D341Med (cell line): ENCODE measurements around the gene FBXW11.

Experiments
- DNase-seq: peaks from one replicate; pipeline ENCODE4 v3.0.0; 2012; ENCODE audit warnings: low spot score

FBXW11 gene

GRCh38 chr5:171840711-171841522 lies 165.5 kb downstream of the FBXW11 start:
- DNase-seq, result no peak

DNA sequence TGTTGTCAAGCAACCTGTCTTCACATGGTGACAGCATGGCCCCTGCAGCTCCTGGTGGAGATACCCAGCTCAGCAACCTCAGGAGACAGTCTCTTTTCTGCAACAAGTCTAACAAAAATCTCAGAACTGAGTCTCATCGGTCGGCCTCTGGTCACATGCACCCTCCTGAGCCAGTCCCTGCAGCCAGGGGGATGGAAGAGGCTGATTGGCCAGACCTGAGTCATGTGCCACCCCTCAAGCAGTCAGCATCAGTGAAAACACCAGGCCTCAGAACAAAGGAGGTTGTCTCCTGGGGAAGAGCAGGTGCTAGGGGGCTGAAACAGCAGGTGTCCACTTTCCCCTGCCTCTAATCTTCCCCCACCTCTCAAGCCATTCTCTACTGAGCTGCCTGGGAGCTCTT lies 166.4 kb downstream of the FBXW11 start:
- no peak for DNase-seq

DNA sequence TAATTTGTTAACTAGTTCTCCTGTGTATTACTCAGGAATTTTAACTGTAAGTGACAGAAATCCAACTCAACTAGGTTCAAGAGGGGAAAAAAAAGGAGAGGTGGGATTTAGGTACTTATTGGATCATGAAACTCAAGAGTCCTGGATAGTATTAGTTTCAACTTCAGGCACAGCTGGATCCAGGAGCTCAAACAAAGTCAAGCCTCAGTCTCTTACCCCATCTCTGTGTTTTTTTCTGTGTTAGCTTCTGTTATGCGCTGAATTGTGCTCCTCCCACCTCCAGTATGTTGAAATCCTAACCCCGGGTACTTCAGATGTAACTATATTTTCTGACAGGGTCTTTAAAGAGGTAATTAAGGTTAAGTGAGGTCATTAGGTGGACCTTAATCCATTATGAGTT lies 167.3 kb downstream of the FBXW11 start:
- no peak for DNase-seq

DNA sequence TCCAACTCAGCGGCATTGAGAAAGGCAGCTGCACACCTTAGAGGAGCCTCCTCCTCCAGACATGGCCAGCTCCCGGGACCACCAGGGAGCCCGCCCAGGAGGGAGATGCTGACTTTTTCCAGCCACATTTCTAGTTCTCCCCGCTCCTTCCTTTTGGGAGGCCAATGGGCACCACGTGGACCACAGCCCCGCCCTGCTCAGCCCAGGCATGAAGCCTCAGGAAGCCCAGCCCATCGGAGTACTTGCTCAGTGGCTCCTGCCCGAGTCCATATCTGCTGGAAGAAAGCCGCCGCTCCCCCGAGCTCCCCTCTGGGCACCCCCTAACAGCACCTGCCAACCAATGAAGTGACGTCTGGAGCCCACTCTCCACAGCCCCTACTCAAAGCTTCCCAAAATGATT lies 168.4 kb downstream of the FBXW11 start:
- DNase-seq, result no peak

DNA sequence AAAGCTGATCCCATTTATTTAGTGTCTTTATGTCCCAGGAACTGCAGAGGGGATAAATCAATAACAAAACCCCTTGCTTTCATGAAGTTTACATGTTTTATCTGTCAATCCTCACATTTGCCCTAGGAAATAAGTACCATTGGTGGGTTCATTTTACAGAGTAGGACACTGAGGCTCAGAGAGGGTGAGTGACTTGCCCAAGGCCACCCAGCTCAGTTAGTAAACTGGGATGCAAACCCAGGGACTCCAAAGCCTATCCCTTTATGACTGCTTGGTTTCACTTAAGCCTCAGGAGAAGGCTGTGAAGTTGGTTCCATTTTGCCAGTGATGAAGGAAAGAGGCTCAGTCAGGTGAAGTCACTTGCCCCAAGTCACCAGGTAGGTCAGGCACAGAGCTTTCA lies 168.9 kb downstream of the FBXW11 start:
- DNase-seq, result no peak

GRCh38 chr5:171835066-171835465 lies 171.4 kb downstream of the FBXW11 start:
- DNase-seq, result no peak

GRCh38 chr5:171834461-171834860 lies 172.0 kb downstream of the FBXW11 start:
- DNase-seq, result no peak

DNA sequence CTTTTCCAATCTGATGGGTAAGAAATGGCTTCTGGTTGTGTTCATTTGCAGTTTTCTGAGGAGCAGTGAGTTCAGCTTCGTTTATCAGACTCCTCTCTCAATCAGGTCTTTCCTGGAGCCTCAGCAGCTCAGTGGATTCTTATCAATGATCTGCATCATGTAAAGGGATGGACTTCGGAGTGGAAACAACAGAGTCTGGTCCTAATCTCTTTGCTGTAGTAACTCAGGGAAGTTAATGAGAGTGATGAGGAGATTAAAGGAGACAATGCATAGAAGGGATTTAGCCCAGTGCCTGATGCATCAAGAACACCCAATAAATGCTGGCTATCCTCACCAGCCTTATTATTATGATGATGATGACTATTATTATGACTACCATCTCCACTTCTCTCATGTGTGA lies 173.7 kb downstream of the FBXW11 start:
- DNase-seq, result no peak

GRCh38 chr5:171830686-171831085 lies 175.8 kb downstream of the FBXW11 start:
- DNase-seq, result no peak

- DNase-seq, result no peak
Observed at GRCh38 chr5:171827162-171827561, 179.3 kb downstream of the FBXW11 start.

DNA sequence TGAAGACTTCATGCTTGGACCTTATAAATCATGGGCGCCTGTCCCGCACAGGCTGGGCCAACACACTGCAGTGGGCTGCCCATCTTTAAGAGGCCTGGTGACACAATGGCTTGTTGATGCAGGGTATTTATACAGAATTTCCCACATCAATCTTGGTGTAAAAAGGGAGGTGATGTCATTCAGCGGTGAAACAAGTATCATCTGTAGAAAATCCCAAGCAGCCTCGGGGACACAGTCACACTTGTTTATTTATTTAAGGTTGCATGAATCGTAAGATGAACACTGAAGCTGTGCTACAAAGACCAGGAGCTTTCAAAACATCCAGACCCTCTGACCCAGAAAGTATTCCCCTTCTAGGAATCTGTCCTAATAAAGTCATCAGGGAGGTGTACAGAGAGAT lies 180.3 kb downstream of the FBXW11 start:
- DNase-seq, result no peak

- no peak for DNase-seq
Observed at GRCh38 chr5:171825051-171825450, 181.4 kb downstream of the FBXW11 start.

DNA sequence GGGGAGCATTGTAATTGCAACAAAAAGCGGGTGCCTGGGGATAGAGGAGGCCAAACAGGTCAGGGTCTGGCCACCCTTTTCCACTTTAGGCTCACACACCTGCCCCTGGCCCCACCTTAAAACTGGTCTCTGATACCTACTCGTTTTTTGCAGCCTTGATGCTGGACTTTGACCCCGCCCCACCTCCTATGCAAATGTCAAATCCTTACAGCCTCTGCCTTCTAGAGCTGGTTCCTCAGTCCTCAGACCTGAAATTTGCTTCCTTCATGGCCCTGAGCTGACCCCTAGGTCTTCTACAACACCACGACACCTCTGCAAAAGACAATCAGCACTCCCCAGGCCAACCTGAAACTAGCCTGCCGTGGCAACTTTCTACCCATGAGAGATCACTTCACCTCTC lies 183.2 kb downstream of the FBXW11 start:
- DNase-seq, result no peak

- no peak for DNase-seq
Observed at GRCh38 chr5:171821286-171821685, 185.2 kb downstream of the FBXW11 start.

- no peak for DNase-seq
Observed at GRCh38 chr5:171820561-171820960, 185.9 kb downstream of the FBXW11 start.

GRCh38 chr5:171816666-171817065 lies 189.8 kb downstream of the FBXW11 start:
- DNase-seq, result no peak

GRCh38 chr5:171813813-171814490 lies 192.5 kb downstream of the FBXW11 start:
- DNase-seq, result no peak

GRCh38 chr5:171813270-171813669 lies 193.2 kb downstream of the FBXW11 start:
- DNase-seq, result no peak
